ENCODE measurements around the gene ZNF236. TPM values are rescaled to one million over a fixed set of nuclear protein-coding genes. Genes with fewer than 3 reads are reported as not detected.
A peak's percentile ranks its signal among the peaks of the same experiment; 100 is the strongest.

Gene ZNF236
- total RNA-seq, 1 donor from 2014 or later: 37.9 TPM

GRCh38 chr18:76817888-76818611, 4.3 kb upstream of the ZNF236 start:
- no peak for DNase-seq (ENCODE audit: low spot score)
- intact Hi-C loops (cut with DNase I): no loop called here
- no peak for ATAC-seq

DNA sequence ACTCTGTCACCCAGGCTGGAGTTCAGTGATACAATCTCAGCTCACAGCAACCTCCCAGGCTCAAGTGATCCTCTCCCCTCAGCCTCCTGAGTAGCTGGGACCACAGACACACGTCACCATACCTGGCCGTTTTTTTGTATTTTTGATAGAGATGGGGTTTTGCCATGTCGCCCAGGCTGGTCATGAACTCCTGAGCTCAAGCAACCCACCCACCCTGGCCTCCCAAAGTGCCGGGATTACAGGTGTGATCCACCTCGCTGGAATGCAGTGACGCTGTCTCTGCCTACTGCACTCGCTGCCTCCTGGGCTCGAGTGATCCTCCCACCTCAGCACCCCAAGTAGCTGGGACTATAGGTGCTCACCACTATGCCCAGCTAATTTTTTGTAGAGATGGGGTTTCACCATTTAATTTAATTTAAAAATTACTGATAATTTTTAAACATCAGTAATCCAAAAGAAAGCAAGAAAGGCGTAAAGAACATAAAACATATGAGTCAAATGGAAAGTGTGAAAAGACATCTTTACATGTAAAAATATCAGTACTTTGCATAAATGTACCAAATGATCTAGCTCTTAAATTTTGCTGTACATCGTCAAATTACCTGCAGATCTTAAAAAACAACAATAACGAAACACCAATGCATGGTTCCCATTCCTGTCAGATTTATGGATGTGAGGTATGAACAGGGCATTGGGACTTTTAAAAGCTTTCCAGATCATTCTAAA, 2.8 kb upstream of the ZNF236 start:
- no peak for DNase-seq (ENCODE audit: low spot score)
- no peak for ATAC-seq
- intact Hi-C loops (cut with DNase I): no loop called here

DNA sequence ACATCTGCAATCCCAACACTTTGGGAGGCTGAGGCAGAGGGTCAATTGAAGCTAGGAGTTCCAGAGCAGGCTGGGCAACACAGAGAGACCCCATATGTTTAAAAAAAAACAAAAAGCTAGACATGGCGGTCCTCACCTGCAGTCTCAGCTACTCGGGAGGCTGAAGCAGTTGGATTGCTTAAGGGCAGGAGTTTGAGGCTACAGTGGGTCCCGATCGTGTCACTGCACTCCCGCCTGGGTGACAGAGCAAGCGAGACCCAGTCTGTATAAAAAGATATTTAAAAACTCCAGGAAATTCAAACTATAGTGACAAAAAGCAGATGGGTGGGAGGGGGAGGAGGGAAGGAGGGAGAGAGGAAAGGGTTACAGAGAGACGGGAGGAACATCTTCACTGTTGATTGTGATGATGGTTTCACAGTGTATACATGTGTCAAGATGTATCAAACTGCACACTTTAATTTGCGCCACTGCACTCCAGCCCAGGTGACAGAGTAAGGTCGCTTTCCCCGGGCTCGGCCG, 942 bp upstream of the ZNF236 start:
- intact Hi-C loops (cut with DNase I): no loop called here
- ATAC-seq (no peak), DNase-seq (ENCODE audit: low spot score) (no peak)

GRCh38 chr18:76821875-76822505, 367 bp upstream of the ZNF236 start:
- intact Hi-C loops (cut with DNase I): no loop called here
- ATAC-seq (peak; percentile 71), DNase-seq (ENCODE audit: low spot score) (peak; percentile 74)

GRCh38 chr18:76823161-76823538, 793 bp downstream of the ZNF236 start:
- intact Hi-C loops (cut with DNase I): no loop called here
- DNase-seq (ENCODE audit: low spot score): peak; percentile 65
- ATAC-seq: peak; percentile 3

DNA sequence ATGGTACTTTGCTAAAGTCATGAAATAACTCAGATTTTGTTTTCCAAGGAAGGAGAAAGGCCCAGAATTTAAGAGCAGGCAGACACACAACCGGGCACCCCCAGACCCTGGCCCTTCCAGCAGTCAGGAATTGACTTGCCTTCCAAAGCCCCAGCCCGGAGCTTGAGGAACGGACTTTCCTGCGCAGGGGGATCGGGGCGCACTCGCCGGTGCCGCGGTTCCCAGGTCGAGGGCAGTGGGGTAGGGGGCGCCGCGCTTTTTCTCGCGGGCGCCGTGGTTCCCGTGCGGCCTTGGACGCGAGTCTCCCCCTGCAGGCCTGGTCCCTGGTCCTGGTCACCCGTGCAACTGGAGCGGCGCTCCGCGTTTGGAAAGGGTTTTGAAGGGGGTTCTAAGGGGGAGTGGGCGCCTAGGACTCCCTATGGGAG, 1.2 kb downstream of the ZNF236 start:
- intact Hi-C loops (cut with DNase I): no loop called here
- ATAC-seq (peak; percentile 48), DNase-seq (ENCODE audit: low spot score) (peak; percentile 72)

DNA sequence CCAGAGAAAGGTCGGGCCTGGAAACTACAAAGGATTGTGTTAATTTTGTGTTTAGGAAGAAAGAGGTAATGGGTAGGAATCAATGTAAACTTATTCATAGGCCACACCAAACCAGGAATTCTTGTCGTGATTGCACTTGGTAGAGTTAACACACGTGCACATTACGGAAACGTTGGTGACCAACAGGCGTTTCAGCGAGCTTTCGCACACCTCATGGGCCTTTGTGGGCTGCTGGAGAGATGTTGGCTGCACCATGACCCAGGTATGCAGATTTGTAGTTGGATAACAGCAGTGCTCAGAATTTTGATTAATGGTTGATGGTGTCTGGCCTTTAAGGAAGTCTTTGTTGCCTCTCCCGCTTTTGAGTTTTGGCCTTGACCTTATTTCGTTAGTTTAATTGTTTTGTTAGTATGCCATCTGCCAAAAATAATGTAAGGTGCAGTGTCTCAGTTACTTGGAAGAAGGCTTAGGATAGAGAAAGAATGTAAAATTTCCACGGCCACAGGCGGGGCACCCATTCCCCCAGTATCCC, 1.9 kb downstream of the ZNF236 start:
- peak; percentile 47 for DNase-seq (ENCODE audit: low spot score)
- no peak for ATAC-seq
- intact Hi-C loops (cut with DNase I): no loop called here

DNA sequence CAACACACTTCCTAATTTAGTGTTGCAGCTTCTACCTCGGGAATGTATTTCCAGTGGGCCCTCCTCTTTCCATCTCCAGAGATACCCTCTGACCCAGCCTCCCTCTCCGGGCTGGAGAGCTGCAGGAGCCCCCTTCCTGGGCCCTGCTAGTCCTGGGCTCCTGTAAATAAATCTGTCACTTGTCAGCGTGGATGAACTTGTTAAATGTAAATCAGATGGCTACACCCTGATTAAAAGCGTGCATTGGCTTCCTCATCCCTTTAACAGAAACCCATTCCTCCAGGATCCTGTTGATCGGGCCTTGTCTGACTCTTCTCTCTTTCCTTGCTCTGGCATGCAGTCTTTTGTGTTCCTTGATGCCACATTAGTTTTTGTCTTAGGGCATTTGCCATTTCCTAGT, 2.4 kb downstream of the ZNF236 start:
- DNase-seq (ENCODE audit: low spot score) (no peak), ATAC-seq (no peak)
- intact Hi-C loops (cut with DNase I): no loop called here

GRCh38 chr18:76827205-76828200, 5.1 kb downstream of the ZNF236 start:
- intact Hi-C loops (cut with DNase I): no loop called here
- DNase-seq (ENCODE audit: low spot score) (no peak), ATAC-seq (no peak)

GRCh38 chr18:76834379-76834778, 12.0 kb downstream of the ZNF236 start:
- ATAC-seq (no peak), DNase-seq (ENCODE audit: low spot score) (no peak)
- intact Hi-C loops (cut with DNase I): no loop called here

GRCh38 chr18:76835380-76835779, 13.0 kb downstream of the ZNF236 start:
- DNase-seq (ENCODE audit: low spot score): no peak
- intact Hi-C loops (cut with DNase I): no loop called here
- ATAC-seq: no peak

DNA sequence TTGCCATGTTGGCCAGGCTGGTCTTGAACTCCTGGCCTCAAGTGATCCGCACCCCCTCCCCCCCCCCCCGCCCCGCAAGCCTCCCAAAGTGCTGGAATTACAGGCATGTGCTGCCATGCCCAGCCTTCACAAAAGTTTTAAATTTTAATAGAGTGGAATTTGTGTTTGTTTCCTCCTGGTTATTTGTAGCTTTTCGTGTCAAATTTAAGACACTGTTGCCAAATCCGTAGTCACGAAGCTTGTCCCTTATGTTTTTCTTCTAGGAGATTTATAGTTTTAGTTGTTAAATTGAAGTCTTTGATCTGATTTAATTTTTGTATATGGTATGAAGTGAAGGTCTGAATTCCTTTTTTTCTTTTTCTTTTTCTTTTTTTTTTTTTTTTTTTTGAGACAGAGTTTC, 14.7 kb downstream of the ZNF236 start:
- intact Hi-C loops (cut with DNase I): no loop called here
- ATAC-seq: no peak
- no peak for DNase-seq (ENCODE audit: low spot score)

DNA sequence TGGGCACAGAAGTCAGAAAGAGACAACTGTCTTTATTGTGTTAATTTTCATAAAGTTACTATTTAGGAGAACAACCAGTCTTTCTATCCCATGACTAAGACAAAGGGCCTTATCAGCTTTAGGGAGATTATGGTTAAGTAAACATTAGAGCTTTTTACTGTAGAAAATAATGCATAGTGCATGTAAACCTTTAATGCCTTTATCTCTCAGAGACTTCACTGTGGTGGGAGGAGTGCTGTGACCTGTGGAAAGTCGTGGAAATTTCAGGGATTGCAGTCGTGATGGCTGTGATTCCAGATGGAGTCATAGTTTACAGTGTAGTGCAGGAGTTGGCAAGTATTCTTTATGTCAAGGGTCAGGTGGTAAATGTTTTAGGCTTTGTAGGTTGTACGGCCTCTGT, 15.8 kb downstream of the ZNF236 start:
- intact Hi-C loops (cut with DNase I): no loop called here
- ATAC-seq (no peak), DNase-seq (ENCODE audit: low spot score) (no peak)

DNA sequence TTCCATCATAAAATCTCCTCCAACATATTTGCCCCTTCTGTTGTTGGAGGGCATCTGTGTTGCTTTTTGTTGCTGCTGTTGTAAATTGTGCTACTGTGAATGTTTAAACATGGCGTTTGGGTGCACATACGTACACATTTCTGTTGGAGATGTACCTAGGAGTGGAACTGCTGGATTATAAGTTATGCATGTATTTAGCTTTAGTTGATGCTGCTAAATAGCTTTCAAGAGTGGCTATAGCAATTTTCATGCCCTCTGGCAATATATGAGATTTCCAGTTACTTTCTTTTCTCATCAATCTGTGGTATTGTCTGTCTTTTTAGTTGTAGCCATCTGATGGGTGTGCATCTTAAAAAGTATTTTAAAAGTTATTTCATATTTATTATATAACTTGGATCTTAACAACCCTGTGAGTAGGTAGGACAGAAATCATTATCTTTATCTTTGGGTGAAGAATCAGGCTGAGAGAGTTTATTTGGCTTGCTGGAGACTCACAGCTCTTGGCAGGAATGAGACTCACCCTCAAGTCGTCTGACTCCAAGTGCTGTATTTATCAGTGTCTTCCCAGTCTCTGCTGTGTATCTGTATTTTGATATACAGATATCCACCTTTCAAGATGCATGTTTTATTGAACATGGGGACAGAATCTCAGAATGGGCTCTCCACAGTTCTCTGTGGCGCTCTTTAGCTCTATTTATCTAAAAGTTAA, 16.9 kb downstream of the ZNF236 start:
- ATAC-seq (no peak), DNase-seq (ENCODE audit: low spot score) (no peak)
- intact Hi-C loops (cut with DNase I): no loop called here

GRCh38 chr18:76842837-76843530, 20.6 kb downstream of the ZNF236 start:
- intact Hi-C loops (cut with DNase I): no loop called here
- DNase-seq (ENCODE audit: low spot score) (no peak), ATAC-seq (no peak)

GRCh38 chr18:76844144-76844543, 21.8 kb downstream of the ZNF236 start:
- DNase-seq (ENCODE audit: low spot score) (no peak), ATAC-seq (no peak)
- intact Hi-C loops (cut with DNase I): no loop called here

- intact Hi-C loops (cut with DNase I): no loop called here
- ATAC-seq: no peak
- DNase-seq (ENCODE audit: low spot score): no peak
Observed at GRCh38 chr18:76844742-76845477, 22.6 kb downstream of the ZNF236 start.

Measured in sciatic nerve (tissue), 2 donors.